SK-N-MC (cell line): ENCODE data around the gene ST6GALNAC3.

Experiments
- DNase-seq: peaks from one replicate; pipeline ENCODE4 v3.0.0-alpha.2; 2011; ENCODE audit warnings: low read depth, low spot score
- H3K27ac ChIP-seq: fragments of 200-600 bp; sonication (generic); 2 replicates; pipeline ENCODE4 v1.5.1; 2016; ENCODE audit warnings: mixed run types
- H3K36me3 ChIP-seq: fragments of 200-600 bp; sonication (generic); 2 replicates; pipeline ENCODE4 v1.6.1; 2017; ENCODE audit warnings: antibody characterized with exemption, low read length, mixed read lengths; ENCODE audit not compliant: insufficient read depth
- H3K4me3 ChIP-seq: fragments of 200-600 bp; sonication (generic); 2 replicates; pipeline ENCODE4 v1.5.1; 2016
- H3K9ac ChIP-seq: fragments of 200-600 bp; sonication (generic); 2 replicates; pipeline ENCODE4 v1.8.0; 2017; ENCODE audit warnings: mixed run types, mixed read lengths; ENCODE audit not compliant: insufficient read length
- H3K9me3 ChIP-seq: fragments of 200-600 bp; sonication (generic); 2 replicates; pipeline ENCODE4 v1.6.1; 2017; ENCODE audit warnings: low read depth, mild to moderate bottlenecking, antibody characterized with exemption, low read length, moderate library complexity, mixed read lengths
- EZH2 ChIP-seq: fragments of 200-600 bp; sonication (generic); IDR thresholded peaks from one replicate; pipeline ENCODE4 v1.6.1; 2017; ENCODE audit warnings: antibody characterized with exemption
- FOXP2 ChIP-seq: optimal IDR thresholded peaks from 2 replicates; pipeline ENCODE3; 2011; ENCODE audit warnings: mild to moderate bottlenecking, moderate library complexity; ENCODE audit not compliant: insufficient read depth; ENCODE audit errors: extremely low read length, control extremely low read depth
- POLR2AphosphoS5 ChIP-seq: IDR thresholded peaks from 2 replicates; pipeline ENCODE4 v1.6.1; 2012; ENCODE audit warnings: mild to moderate bottlenecking, low read depth, low read length, borderline replicate concordance

The ST6GALNAC3 gene

DNA sequence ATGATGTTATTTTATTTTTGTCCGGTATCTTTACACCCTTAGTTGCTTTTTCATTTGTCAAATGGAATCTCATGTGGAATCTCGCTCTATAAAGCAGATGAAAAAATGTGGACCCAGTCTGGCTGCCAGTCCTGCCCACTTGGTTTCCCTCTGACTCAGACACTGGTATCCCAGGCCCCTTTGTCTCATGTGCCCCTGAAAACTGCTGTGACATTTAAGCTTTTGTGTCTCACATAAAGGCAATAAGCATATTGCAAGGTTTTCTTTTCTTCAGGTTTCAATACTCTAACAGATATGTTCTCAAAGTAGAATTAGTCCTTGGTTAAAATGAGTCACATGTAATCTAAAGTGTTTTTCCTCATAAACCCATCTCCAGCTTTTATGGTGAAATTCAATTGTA lies 183.3 kb downstream of the ST6GALNAC3 start:
- no peak for TF ChIP-seq EZH2
- no peak for TF ChIP-seq FOXP2
- no peak for TF ChIP-seq POLR2AphosphoS5
- Histone ChIP-seq H3K4me3 (no peak overlapping the region), H3K27ac (no peak overlapping the region), H3K9ac (no peak overlapping the region), H3K9me3 (no peaks in the 10 kb centered on the region), H3K36me3 (no peaks in the 10 kb centered on the region)
- DNase-seq = no peak

DNA sequence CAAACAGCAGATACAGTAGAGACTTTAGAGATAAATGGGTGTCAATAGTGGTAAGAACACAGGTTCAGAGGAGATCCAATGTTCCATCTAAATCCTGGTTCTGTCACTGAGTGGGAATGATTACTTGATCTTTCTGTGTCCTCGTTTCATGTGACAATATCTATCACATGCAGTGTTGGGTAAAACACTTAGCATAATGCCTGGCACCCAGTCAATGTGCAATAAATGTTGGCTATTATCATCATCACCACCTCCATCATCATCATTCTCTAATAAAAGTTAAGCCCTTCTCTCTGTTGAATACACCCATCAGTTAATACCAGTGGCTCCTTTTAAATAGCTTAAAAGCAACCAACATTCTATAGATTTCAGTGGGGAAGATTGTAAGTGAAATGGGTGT lies 184.7 kb downstream of the ST6GALNAC3 start:
- Histone ChIP-seq H3K9me3 (no peaks in the 10 kb centered on the region), H3K9ac (no peak overlapping the region), H3K36me3 (no peaks in the 10 kb centered on the region), H3K4me3 (no peak overlapping the region), H3K27ac (no peak overlapping the region)
- DNase-seq = no peak
- TF ChIP-seq FOXP2 = no peak
- TF ChIP-seq EZH2 = no peak
- no peak for TF ChIP-seq POLR2AphosphoS5

DNA sequence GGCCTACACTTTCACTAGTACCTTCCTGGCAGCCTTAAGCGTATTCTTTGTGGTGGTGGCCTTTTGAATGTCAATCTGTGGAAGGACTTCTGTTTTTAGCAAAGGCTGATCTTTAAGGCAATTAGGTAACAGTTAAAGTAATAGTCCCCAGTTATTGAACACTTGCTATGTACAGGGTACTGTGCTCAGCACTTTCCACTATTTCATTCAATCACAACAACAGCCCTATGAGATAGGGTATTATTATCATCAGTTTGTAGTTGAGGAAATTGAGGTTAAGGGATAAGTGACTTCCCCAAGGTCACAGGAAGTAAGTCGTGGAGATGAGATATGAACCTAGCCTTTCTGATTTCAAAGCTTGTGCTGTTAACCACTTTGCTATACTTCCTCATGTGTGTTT lies 185.7 kb downstream of the ST6GALNAC3 start:
- H3K36me3 ChIP-seq = no peaks in the 10 kb centered on the region
- DNase-seq = no peak
- H3K4me3 ChIP-seq = no peak overlapping the region
- no peak overlapping the region for H3K27ac ChIP-seq
- no peaks in the 10 kb centered on the region for H3K9me3 ChIP-seq
- TF ChIP-seq EZH2 = no peak
- no peak for TF ChIP-seq FOXP2
- TF ChIP-seq POLR2AphosphoS5 = no peak
- no peak overlapping the region for H3K9ac ChIP-seq

GRCh38 chr1:76262601-76263000 lies 188.1 kb downstream of the ST6GALNAC3 start:
- Histone ChIP-seq H3K4me3 (no peak overlapping the region), H3K9ac (no peak overlapping the region), H3K27ac (no peak overlapping the region), H3K9me3 (no peaks in the 10 kb centered on the region), H3K36me3 (no peaks in the 10 kb centered on the region)
- TF ChIP-seq EZH2 = no peak
- no peak for TF ChIP-seq FOXP2
- TF ChIP-seq POLR2AphosphoS5 = no peak
- DNase-seq = no peak

DNA sequence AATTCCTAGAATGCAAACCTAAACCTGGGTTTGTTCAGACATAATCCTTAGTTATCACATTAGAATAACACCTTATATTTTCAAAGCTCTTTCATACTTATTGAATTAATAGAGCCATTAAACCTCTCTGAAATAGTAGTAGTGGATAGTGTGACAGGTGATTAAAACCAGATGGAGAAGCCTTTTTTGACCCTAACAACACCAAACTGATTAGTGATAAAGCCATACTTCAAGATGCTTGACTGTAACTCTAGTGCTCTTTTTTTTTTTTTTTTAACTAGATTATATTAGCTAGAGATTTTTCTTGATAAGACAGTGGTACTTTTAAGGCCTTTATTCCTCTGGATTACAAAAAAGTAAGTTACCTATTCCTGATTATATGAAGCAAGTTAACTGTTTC lies 190.1 kb downstream of the ST6GALNAC3 start:
- H3K27ac ChIP-seq = no peak overlapping the region
- H3K36me3 ChIP-seq = no peaks in the 10 kb centered on the region
- no peak overlapping the region for H3K9ac ChIP-seq
- no peak overlapping the region for H3K4me3 ChIP-seq
- no peak for DNase-seq
- no peaks in the 10 kb centered on the region for H3K9me3 ChIP-seq
- TF ChIP-seq FOXP2 = no peak
- TF ChIP-seq EZH2 = no peak

- H3K36me3 ChIP-seq = no peaks in the 10 kb centered on the region
- DNase-seq = no peak
- TF ChIP-seq EZH2 (no peak), POLR2AphosphoS5 (no peak), FOXP2 (no peak)
- no peaks in the 10 kb centered on the region for H3K9me3 ChIP-seq
- H3K9ac ChIP-seq = no peak overlapping the region
- H3K27ac ChIP-seq = no peak overlapping the region
- H3K4me3 ChIP-seq = no peak overlapping the region
Observed at GRCh38 chr1:76266762-76267161, 192.2 kb downstream of the ST6GALNAC3 start.

GRCh38 chr1:76267631-76268030 lies 193.1 kb downstream of the ST6GALNAC3 start:
- Histone ChIP-seq H3K27ac (no peak overlapping the region), H3K9ac (no peak overlapping the region), H3K36me3 (no peaks in the 10 kb centered on the region), H3K4me3 (no peak overlapping the region), H3K9me3 (no peaks in the 10 kb centered on the region)
- DNase-seq = no peak
- TF ChIP-seq EZH2 = no peak
- TF ChIP-seq FOXP2 = no peak
- no peak for TF ChIP-seq POLR2AphosphoS5

DNA sequence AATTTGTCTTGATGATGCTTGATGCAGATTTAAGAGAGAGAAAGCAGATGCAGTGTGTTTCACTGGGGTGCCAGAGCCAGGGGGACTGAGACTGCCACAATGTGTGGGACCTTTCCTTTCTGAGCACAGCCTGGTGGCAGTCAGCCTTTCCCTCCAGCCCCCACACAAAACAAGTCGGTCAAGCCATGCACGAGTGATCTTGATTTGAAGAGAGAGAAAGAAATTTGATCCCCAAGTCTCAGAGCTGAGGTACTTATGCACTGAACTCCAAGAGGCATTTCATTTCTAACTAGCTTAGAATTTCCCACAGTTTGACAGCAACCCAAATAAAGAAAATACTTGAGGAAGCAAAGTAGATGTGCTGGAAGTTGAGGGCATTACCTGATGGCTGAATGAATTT lies 193.8 kb downstream of the ST6GALNAC3 start:
- H3K36me3 ChIP-seq = no peaks in the 10 kb centered on the region
- H3K9me3 ChIP-seq = no peaks in the 10 kb centered on the region
- no peak overlapping the region for H3K4me3 ChIP-seq
- DNase-seq = no peak
- no peak overlapping the region for H3K9ac ChIP-seq
- TF ChIP-seq FOXP2 (no peak), POLR2AphosphoS5 (no peak), EZH2 (no peak)
- H3K27ac ChIP-seq = no peak overlapping the region

DNA sequence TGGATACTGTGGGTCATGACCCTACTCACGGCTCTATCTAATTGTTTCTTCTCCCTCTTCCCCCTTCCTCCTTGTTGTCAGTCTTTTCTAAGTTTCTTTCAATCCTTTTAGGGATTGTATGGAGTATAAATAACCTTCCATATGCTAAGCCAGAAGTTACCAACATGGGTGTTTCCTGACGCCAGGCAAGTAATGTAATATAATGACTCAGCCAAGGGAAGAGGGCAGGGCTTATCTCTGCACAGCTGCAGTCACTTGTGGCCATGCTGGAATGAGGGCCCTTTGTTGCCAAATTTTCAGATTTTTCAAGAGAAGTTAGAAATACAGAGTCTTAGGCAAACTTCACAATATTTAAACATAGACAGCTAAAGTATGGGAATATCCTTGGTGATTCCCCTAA lies 194.6 kb downstream of the ST6GALNAC3 start:
- no peak overlapping the region for H3K9ac ChIP-seq
- H3K4me3 ChIP-seq = no peak overlapping the region
- no peak overlapping the region for H3K27ac ChIP-seq
- no peak for DNase-seq
- H3K9me3 ChIP-seq = no peaks in the 10 kb centered on the region
- H3K36me3 ChIP-seq = no peaks in the 10 kb centered on the region
- TF ChIP-seq POLR2AphosphoS5 (no peak), FOXP2 (no peak), EZH2 (no peak)

DNA sequence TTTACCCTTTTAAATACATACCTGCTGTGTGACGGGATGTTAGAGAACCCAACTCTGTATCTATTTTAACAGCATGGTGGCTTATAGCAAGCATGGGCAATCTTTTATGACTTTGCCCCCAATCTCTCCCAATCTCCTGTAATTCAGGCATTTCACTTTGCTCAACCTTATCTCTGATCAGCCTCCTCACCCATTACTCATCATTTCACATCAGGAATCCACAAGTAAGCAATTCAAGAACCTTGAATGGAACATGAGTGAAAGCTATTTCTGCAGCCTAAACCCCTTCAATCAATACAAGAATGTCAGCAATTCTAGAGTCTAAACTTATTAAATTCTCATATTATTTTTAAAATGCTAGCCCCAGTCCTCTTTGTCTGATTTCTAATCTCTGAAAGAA lies 199.8 kb downstream of the ST6GALNAC3 start:
- Histone ChIP-seq H3K9ac (no peak overlapping the region), H3K4me3 (no peak overlapping the region), H3K36me3 (no peaks in the 10 kb centered on the region), H3K9me3 (no peaks in the 10 kb centered on the region), H3K27ac (no peak overlapping the region)
- TF ChIP-seq EZH2 = no peak
- TF ChIP-seq FOXP2 = no peak
- no peak for TF ChIP-seq POLR2AphosphoS5
- no peak for DNase-seq
